Panc1 (cell line): ENCODE measurements around the gene KCNH3. TPM values are rescaled to one million over a fixed set of nuclear protein-coding genes. Genes with fewer than 3 reads are reported as not detected.

Experiments used
- ATAC-seq: fragments of 200-7000 bp; cut with Tn5 transposase; 2 replicates; pipeline ENCODE4 v1.9.1; 2020; ENCODE audit warnings: mild to moderate bottlenecking, moderate library complexity
- BruUV-seq: library from RNA; stranded (reverse); fragments of 400-500 nt; replicated peaks from 2 replicates; lab custom pipeline; 2021; lab: Mats Ljungman, UMichigan
- CTCF ChIA-PET: fragments of 300-600 bp; sonication (Branson Sonifier 250); formaldehyde crosslinking; loops from one replicate; lab custom pipeline; 2022; ENCODE audit warnings: antibody characterized with exemption; lab: Charles Lee
- POLR2A ChIA-PET: fragments of 300-600 bp; sonication (Branson Sonifier 250); formaldehyde crosslinking; loops from one replicate; lab custom pipeline; 2022; ENCODE audit warnings: antibody characterized with exemption; lab: Charles Lee
- DNase-seq: peaks from one replicate; pipeline ENCODE4 v3.0.0-alpha.2; 2010; ENCODE audit warnings: low read depth, low spot score
- H3K27ac ChIP-seq: 2 replicates; pipeline ENCODE4 v1.5.1; 2011; ENCODE audit warnings: mild to moderate bottlenecking, low read length, inconsistent platforms
- H3K27me3 ChIP-seq: fragments of 200-500 bp; sonication (Bioruptor generic); 2 replicates; pipeline ENCODE4 v1.6.0; 2014; ENCODE audit warnings: low read length, inconsistent platforms; ENCODE audit not compliant: control insufficient read depth, insufficient read depth
- H3K36me3 ChIP-seq: fragments of 200-500 bp; sonication (Bioruptor generic); 2 replicates; pipeline ENCODE4 v1.5.1; 2014; ENCODE audit warnings: inconsistent platforms, mild to moderate bottlenecking, low read length, moderate library complexity; ENCODE audit not compliant: control insufficient read depth, insufficient read depth
- H3K4me1 ChIP-seq: 2 replicates; pipeline ENCODE4 v1.5.1; 2011; ENCODE audit warnings: inconsistent platforms, mild to moderate bottlenecking, low read length, moderate library complexity; ENCODE audit not compliant: control insufficient read depth, insufficient read depth
- H3K4me3 ChIP-seq, 2 experiments: 2 replicates each; pipeline ENCODE4 v1.5.1; 2011 to 2012; ENCODE audit warnings: low read depth in 2 of 2, low read length in 2 of 2, mild to moderate bottlenecking in 2 of 2, inconsistent platforms in 1 of 2, moderate library complexity in 1 of 2
- H3K9me3 ChIP-seq: fragments of 200-500 bp; sonication (Bioruptor generic); 2 replicates; pipeline ENCODE4 v1.5.1; 2014; ENCODE audit warnings: low read depth, mild to moderate bottlenecking, inconsistent platforms, low read length, moderate library complexity; ENCODE audit not compliant: control insufficient read depth, insufficient read depth
- POLR2AphosphoS5 ChIP-seq: IDR thresholded peaks from 2 replicates; pipeline ENCODE4 v1.6.1; 2012; ENCODE audit warnings: mild to moderate bottlenecking, low read depth, low read length, moderate library complexity
- SIN3A ChIP-seq: IDR thresholded peaks from 2 replicates; pipeline ENCODE4 v1.6.1; 2012; ENCODE audit warnings: low read depth, mild to moderate bottlenecking, low read length, moderate library complexity, borderline replicate concordance; ENCODE audit not compliant: insufficient read depth
- TCF7L2 ChIP-seq: IDR thresholded peaks from 2 replicates; pipeline ENCODE4 v1.6.1; 2011; ENCODE audit warnings: mild to moderate bottlenecking, low read depth, low read length, inconsistent platforms
- in situ Hi-C: cut with HindIII; loops from 2 replicates; pipeline ENCODE4 v1.10.0; 2016; ENCODE audit warnings: low sequenced_read_pairs, low pct_unique_long_range_greater_than_20kb
- intact Hi-C: fragments of 100-400 bp; cut with micrococcal nuclease; formaldehyde crosslinking; loops from one replicate; pipeline ENCODE4 v1.10.0; 2022; ENCODE audit not compliant: unreplicated experiment
- total RNA-seq: library from RNA; stranded (reverse); gene quantifications from one replicate; pipeline ENCODE4 v1.2.1, GENCODE V29; 2021; ENCODE audit not compliant: unreplicated experiment
- TF ChIP-seq, protein P1 (sequence below), 2 experiments: IDR thresholded peaks; 2 replicates each; pipeline ENCODE4 v1.6.1; 2011 to 2012; ENCODE audit warnings: low read depth in 2 of 2, control low read depth in 1 of 2, low read length in 1 of 2, mild to moderate bottlenecking in 1 of 2, moderate library complexity in 1 of 2; ENCODE audit not compliant: insufficient read depth in 1 of 2
- TF ChIP-seq, protein P2 (sequence below): fragments of 450-650 bp; IDR thresholded peaks from 2 replicates; pipeline ENCODE4 v1.5.1; 2017; ENCODE audit warnings: mild to moderate bottlenecking

KCNH3 gene
- total RNA-seq, 1 experiment from 2014 or later, result 0.64 TPM

DNA sequence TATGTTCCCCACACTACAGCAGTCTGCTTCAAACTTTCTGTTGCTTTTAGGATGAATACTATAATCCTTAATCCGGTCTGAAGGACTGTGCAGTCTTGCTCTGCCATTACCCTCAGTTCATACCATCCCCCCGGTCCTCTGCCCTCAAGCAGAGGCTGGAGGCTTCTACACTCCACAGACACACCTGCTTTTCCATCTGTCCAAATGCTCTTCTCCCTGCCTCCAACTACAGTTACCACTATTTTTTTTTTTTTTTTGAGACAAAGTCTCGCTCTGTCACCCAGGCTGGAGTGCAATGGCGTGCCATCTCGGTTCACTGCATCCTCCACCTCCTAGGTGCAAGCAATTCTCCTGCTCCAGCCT is 19.3 kb upstream of the KCNH3 start:
- intact Hi-C loops, result no loop called here
- H3K27me3 ChIP-seq, result no peaks in the 10 kb centered on the region
- no peak overlapping the region for H3K4me3 ChIP-seq
- ChIA-PET POLR2A (interaction anchor here (0.6 kb wide), 1 partner anchor 109 kb away, joined by 3 read pairs; no protein-coding TSS in a partner anchor), CTCF (interaction anchor here (0.6 to 0.7 kb wide), 2 partner anchors 61 to 162 kb away, joined by 3 to 7 read pairs; no protein-coding TSS in a partner anchor)
- DNase-seq (no peak), ATAC-seq (no peak)
- H3K4me1 ChIP-seq, result no peaks in the 10 kb centered on the region
- in situ Hi-C loops, result loop anchor here (25.0 kb wide), 1 partner anchor 157 kb away; the partner anchor contains the start of gene SPATS2
- peaks cover 6% of the 10 kb centered on the region for H3K36me3 ChIP-seq
- TF ChIP-seq, protein P1, sequence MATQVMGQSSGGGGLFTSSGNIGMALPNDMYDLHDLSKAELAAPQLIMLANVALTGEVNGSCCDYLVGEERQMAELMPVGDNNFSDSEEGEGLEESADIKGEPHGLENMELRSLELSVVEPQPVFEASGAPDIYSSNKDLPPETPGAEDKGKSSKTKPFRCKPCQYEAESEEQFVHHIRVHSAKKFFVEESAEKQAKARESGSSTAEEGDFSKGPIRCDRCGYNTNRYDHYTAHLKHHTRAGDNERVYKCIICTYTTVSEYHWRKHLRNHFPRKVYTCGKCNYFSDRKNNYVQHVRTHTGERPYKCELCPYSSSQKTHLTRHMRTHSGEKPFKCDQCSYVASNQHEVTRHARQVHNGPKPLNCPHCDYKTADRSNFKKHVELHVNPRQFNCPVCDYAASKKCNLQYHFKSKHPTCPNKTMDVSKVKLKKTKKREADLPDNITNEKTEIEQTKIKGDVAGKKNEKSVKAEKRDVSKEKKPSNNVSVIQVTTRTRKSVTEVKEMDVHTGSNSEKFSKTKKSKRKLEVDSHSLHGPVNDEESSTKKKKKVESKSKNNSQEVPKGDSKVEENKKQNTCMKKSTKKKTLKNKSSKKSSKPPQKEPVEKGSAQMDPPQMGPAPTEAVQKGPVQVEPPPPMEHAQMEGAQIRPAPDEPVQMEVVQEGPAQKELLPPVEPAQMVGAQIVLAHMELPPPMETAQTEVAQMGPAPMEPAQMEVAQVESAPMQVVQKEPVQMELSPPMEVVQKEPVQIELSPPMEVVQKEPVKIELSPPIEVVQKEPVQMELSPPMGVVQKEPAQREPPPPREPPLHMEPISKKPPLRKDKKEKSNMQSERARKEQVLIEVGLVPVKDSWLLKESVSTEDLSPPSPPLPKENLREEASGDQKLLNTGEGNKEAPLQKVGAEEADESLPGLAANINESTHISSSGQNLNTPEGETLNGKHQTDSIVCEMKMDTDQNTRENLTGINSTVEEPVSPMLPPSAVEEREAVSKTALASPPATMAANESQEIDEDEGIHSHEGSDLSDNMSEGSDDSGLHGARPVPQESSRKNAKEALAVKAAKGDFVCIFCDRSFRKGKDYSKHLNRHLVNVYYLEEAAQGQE (IDR thresholded peaks at IDR 0.05; ENCODE audit: insufficient read depth in 1 of 2, low read depth in 2 of 2, low read length in 1 of 2), result no peak
- TF ChIP-seq, protein P2, sequence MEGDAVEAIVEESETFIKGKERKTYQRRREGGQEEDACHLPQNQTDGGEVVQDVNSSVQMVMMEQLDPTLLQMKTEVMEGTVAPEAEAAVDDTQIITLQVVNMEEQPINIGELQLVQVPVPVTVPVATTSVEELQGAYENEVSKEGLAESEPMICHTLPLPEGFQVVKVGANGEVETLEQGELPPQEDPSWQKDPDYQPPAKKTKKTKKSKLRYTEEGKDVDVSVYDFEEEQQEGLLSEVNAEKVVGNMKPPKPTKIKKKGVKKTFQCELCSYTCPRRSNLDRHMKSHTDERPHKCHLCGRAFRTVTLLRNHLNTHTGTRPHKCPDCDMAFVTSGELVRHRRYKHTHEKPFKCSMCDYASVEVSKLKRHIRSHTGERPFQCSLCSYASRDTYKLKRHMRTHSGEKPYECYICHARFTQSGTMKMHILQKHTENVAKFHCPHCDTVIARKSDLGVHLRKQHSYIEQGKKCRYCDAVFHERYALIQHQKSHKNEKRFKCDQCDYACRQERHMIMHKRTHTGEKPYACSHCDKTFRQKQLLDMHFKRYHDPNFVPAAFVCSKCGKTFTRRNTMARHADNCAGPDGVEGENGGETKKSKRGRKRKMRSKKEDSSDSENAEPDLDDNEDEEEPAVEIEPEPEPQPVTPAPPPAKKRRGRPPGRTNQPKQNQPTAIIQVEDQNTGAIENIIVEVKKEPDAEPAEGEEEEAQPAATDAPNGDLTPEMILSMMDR, result no peak
- no peak for TF ChIP-seq TCF7L2
- no peak for TF ChIP-seq SIN3A
- TF ChIP-seq POLR2AphosphoS5, result no peak
- no peaks in the 10 kb centered on the region for H3K9me3 ChIP-seq
- no peak overlapping the region for H3K27ac ChIP-seq
- no TSS peak for BruUV-seq

DNA sequence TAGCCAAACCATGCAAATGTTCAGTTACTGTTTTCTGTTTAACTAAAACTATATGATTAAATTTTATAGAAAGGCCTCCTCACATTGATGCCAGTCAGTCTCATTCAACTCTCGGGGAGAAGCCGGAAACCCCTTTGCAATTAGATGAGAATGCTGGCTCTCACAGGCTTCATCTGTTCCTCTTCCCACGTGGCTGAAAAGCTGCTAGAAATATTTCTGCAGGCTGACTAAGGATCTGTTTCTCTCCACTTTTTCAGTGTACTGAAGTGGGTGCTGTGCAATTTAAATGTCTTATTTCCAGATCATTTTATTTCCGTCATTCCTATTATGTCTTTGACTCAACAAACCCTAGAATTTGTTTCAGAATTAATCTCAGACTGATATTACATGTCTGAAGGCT is 17.4 kb upstream of the KCNH3 start:
- Histone ChIP-seq H3K9me3 (no peaks in the 10 kb centered on the region), H3K27me3 (no peaks in the 10 kb centered on the region), H3K4me3 (no peak overlapping the region), H3K27ac (no peak overlapping the region), H3K4me1 (no peaks in the 10 kb centered on the region), H3K36me3 (peaks cover 9% of the 10 kb centered on the region)
- no TSS peak for BruUV-seq
- in situ Hi-C loops (loop anchor here (25.0 kb wide), 1 partner anchor 159 kb away; the partner anchor contains the start of gene SPATS2), intact Hi-C loops (no loop called here)
- TF ChIP-seq POLR2AphosphoS5 (no peak), SIN3A (no peak), TCF7L2 (no peak)
- TF ChIP-seq, protein P2, result no peak
- TF ChIP-seq, protein P1 (IDR thresholded peaks at IDR 0.05; ENCODE audit: insufficient read depth in 1 of 2, low read depth in 2 of 2, low read length in 1 of 2), result no peak
- DNase-seq (no peak), ATAC-seq (no peak)
- ChIA-PET CTCF (no interaction called here), POLR2A (no interaction called here)
